Stimulated activated CD4-positive, alpha-beta T cell treated with anti-CD3 and anti-CD28 coated beads, Interleukin-1b, Interleukin-23, amount 100 ng/mL, for 24 hours (primary cell): ENCODE results near the gene RNF207.

Experiments
- DNase-seq, 4 experiments: peaks; one replicate each; pipeline ENCODE4 v3.0.0-alpha.2; 2020; ENCODE audit warnings: low read depth in 4 of 4, low spot score in 1 of 4

Gene RNF207

GRCh38 chr1:6224718-6225117 is 18.8 kb downstream of the RNF207 start:
- DNase-seq, result no peak

GRCh38 chr1:6225651-6226050 is 19.7 kb downstream of the RNF207 start:
- no peak for DNase-seq

GRCh38 chr1:6233376-6233775 is 27.5 kb downstream of the RNF207 start:
- DNase-seq, result no peak

- DNase-seq, result no peak
Measured at GRCh38 chr1:6234502-6235295, 28.8 kb downstream of the RNF207 start.

GRCh38 chr1:6235296-6235677 is 29.4 kb downstream of the RNF207 start:
- no peak for DNase-seq

- no peak for DNase-seq
Measured at GRCh38 chr1:6237093-6237492, 31.2 kb downstream of the RNF207 start.

- no peak for DNase-seq
Measured at GRCh38 chr1:6239213-6239752, 33.4 kb downstream of the RNF207 start.

GRCh38 chr1:6239950-6240768 is 34.2 kb downstream of the RNF207 start:
- DNase-seq, result no peak

- DNase-seq, result no peak
Measured at GRCh38 chr1:6241107-6241886, 35.4 kb downstream of the RNF207 start.

GRCh38 chr1:6241887-6242740 is 36.2 kb downstream of the RNF207 start:
- no peak for DNase-seq

GRCh38 chr1:6243053-6243834 is 37.3 kb downstream of the RNF207 start:
- no peak for DNase-seq

- DNase-seq, result no peak
Measured at GRCh38 chr1:6243993-6244392, 38.1 kb downstream of the RNF207 start, which contains the start of gene HES3. HES3 (plus strand) TSS chr1:6244179; CDS start chr1:6244366, 187 bp downstream.

- no peak for DNase-seq
Measured at GRCh38 chr1:6244401-6245049, 38.6 kb downstream of the RNF207 start.

GRCh38 chr1:6245086-6245868 is 39.4 kb downstream of the RNF207 start:
- peak; percentile 55 to 76 (median 66) for DNase-seq

GRCh38 chr1:6245869-6246496 is 40.1 kb downstream of the RNF207 start:
- peak in 1 of 4 experiments; percentile 37 for DNase-seq

GRCh38 chr1:6246497-6247467 is 40.9 kb downstream of the RNF207 start:
- DNase-seq, result peak; percentile 64 to 76 (median 74)
